Spleen (tissue), 11 donors: ENCODE data around the gene SPRY1. TPM values are rescaled to one million over a fixed set of nuclear protein-coding genes. Genes with fewer than 3 reads are reported as not detected.

Experiments used
- DNase-seq: peaks from one replicate; pipeline ENCODE4 v3.0.0-alpha.2; 2020
- H3K27ac ChIP-seq, 8 donors: fragments of 200-600 bp; sonication (generic) in 7 of 8; 1 replicate in 4 of 8; 2 replicates in 4 of 8; pipeline versions ENCODE4 v1.5.0 to v1.8.0; 2016 to 2021; ENCODE audit warnings: inconsistent platforms in 4 of 8, mild to moderate bottlenecking in 4 of 8, moderate library complexity in 1 of 8
- H3K27me3 ChIP-seq, 7 donors: fragments of 200-600 bp; sonication (generic) in 6 of 7; replicated peaks in 1 of 7; 1 replicate in 4 of 7; 2 replicates in 3 of 7; pipeline versions ENCODE4 v1.5.0 to v1.8.0; 2016 to 2021; ENCODE audit warnings: inconsistent platforms in 3 of 7, mild to moderate bottlenecking in 1 of 7
- H3K36me3 ChIP-seq, 6 donors: fragments of 200-600 bp; sonication (generic) in 5 of 6; 1 replicate in 4 of 6; 2 replicates in 2 of 6; pipeline versions ENCODE4 v1.5.0 to v1.8.0; 2016 to 2021; ENCODE audit warnings: inconsistent platforms in 2 of 6
- H3K4me1 ChIP-seq, 6 donors: fragments of 200-600 bp; sonication (generic) in 5 of 6; 1 replicate in 3 of 6; 2 replicates in 3 of 6; pipeline versions ENCODE4 v1.5.0 to v1.8.0; 2016 to 2021; ENCODE audit warnings: inconsistent platforms in 3 of 6
- H3K4me3 ChIP-seq, 8 donors: fragments of 200-600 bp; sonication (generic) in 7 of 8; 1 replicate in 4 of 8; 2 replicates in 4 of 8; pipeline versions ENCODE4 v1.5.0 to v1.8.0; 2016 to 2021; ENCODE audit warnings: inconsistent platforms in 4 of 8, mild to moderate bottlenecking in 4 of 8, moderate library complexity in 2 of 8
- H3K9me3 ChIP-seq, 8 donors: fragments of 200-600 bp; sonication (generic) in 7 of 8; 1 replicate in 4 of 8; 2 replicates in 4 of 8; pipeline versions ENCODE4 v1.5.0 to v1.8.0; 2016 to 2021; ENCODE audit warnings: inconsistent platforms in 4 of 8
- POLR2A ChIP-seq, 3 donors: fragments of 450-650 bp; IDR thresholded peaks; one replicate each; pipeline ENCODE4 v1.5.1; 2017; ENCODE audit warnings: antibody characterized with exemption in 3 of 3, mild to moderate bottlenecking in 1 of 3
- POLR2AphosphoS5 ChIP-seq, 3 donors: sonication (generic); formaldehyde crosslinking; IDR thresholded peaks; one replicate each; pipeline ENCODE4 v1.5.1; 2017; ENCODE audit warnings: antibody characterized with exemption in 3 of 3
- WGBS, 5 donors: extraction: QIAGEN DNeasy Blood & Tissue Kit in 3 of 5; methylation state at CpG; one replicate each; pipeline versions ENCODE4 v1.1.5 to v1.1.7; 2013 to 2018; 5-methylcytosine and 5-hydroxymethylcytosine counted together
- intact Hi-C: fragments of 100-400 bp; cut with DNase I; formaldehyde crosslinking; loops from one replicate; pipeline ENCODE4 v1.15.0; 2023; ENCODE audit warnings: low total_unique reads
- polyA plus RNA-seq, 3 donors: library from polyadenylated mRNA; stranded (reverse); fragments of 200-250 nt; gene quantifications; one replicate each; pipeline ENCODE4 v1.2.1, GENCODE V29; 2013
- total RNA-seq, 7 donors: library from RNA; depleted of rRNA in 3 of 7; stranded (reverse); fragments of >200 nt in 3 of 7; fragmentation: NEBNext Ultra II Directional in 4 of 7; extraction: Animal tissue kit (Norgen Biotek cat#: 25700) in 4 of 7; gene quantifications; one replicate each; pipeline versions ENCODE4 v1.1.0 to v1.2.1, GENCODE V29; 2016 to 2021
- TF ChIP-seq, protein P1 (sequence below), 11 experiments: fragments of 200-600 bp in 7 of 11; fragments of 450-650 bp in 4 of 11; sonication (generic) in 4 of 11; IDR thresholded peaks in 8 of 11; conservative IDR thresholded peaks in 3 of 11; 1 replicate in 7 of 11; 2 replicates in 4 of 11; pipeline versions ENCODE4 v1.4.0 to v1.8.0; 2016 to 2021; ENCODE audit warnings: antibody characterized with exemption in 11 of 11, inconsistent platforms in 4 of 11, mild to moderate bottlenecking in 1 of 11
- donor health status: healthy with polysubstance abuse.
- donor health status: DM: no; HTN: no; CAD: no; lungs with moderate emphysema.
- donor health status: DM: no; HTN: no; CAD: no.
- donor health status: Bipolar disorder and iron deficiency.
- donor health status: healthy.
- donor health status: DM: no; HTN: no; CAD: no.
- donor health status: DM: yes; HTN: yes; CAD: no.

SPRY1 gene
- total and polyA plus RNA-seq, 10 donors = 7.2 to 71.3 (median 30.6) TPM

DNA sequence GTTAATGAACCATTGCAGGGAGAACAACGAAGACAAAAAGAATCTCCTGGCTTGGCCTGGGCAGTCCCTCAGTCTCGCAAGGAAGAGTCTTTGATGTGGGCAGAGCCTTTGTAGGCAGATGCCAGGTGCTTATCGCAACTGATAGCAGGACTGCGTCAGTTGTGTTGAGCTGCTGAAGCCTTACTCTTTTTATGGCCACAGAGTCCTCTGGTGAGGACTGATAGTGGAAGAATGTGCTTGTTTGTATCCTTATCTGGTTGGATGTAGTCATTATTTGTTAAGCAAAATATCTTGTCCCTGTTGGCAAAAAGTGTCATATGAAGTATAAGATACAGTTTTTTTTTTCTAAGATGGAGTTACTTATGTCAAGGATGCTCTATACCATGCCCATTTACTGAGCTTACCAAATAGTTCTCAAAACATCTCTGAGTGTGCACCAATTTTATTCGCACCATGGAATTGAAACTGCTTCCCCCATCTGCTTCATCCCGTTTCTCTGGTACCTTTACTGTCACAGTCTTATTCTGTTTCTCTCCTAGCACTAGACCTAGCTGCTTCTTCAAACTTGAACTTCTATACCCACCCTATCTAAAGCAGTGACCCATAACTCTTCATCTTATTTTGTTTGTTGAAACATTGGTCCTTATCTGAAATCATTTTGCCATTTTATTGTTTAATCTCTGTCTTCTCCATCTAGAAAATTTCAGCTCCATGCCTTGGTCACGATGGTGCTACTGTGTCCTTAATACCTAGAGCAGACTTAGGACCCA, 47.0 kb upstream of the SPRY1 start:
- Histone ChIP-seq H3K27me3 (no peaks in the 10 kb centered on the region), H3K9me3 (no peaks in the 10 kb centered on the region), H3K36me3 (no peaks in the 10 kb centered on the region), H3K4me3 (no peak overlapping the region), H3K27ac (no peak overlapping the region), H3K4me1 (peaks cover 0 to 7% (median 0%) of the 10 kb centered on the region in 6 donors)
- no peak for DNase-seq
- WGBS, 5 donors = 80 to 85% (median 81%) methylated on average over 7 of the region's 7 CpGs
- no peak for TF ChIP-seq POLR2AphosphoS5 (IDR thresholded peaks at IDR 0.05)
- TF ChIP-seq, protein P1, sequence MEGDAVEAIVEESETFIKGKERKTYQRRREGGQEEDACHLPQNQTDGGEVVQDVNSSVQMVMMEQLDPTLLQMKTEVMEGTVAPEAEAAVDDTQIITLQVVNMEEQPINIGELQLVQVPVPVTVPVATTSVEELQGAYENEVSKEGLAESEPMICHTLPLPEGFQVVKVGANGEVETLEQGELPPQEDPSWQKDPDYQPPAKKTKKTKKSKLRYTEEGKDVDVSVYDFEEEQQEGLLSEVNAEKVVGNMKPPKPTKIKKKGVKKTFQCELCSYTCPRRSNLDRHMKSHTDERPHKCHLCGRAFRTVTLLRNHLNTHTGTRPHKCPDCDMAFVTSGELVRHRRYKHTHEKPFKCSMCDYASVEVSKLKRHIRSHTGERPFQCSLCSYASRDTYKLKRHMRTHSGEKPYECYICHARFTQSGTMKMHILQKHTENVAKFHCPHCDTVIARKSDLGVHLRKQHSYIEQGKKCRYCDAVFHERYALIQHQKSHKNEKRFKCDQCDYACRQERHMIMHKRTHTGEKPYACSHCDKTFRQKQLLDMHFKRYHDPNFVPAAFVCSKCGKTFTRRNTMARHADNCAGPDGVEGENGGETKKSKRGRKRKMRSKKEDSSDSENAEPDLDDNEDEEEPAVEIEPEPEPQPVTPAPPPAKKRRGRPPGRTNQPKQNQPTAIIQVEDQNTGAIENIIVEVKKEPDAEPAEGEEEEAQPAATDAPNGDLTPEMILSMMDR (IDR thresholded peaks at IDR 0.05 in 8 of 11, conservative IDR thresholded peaks at IDR 0.05 in 3 of 11) = no peak
- TF ChIP-seq POLR2A (IDR thresholded peaks at IDR 0.05) = no peak
- intact Hi-C loops = no loop called here

DNA sequence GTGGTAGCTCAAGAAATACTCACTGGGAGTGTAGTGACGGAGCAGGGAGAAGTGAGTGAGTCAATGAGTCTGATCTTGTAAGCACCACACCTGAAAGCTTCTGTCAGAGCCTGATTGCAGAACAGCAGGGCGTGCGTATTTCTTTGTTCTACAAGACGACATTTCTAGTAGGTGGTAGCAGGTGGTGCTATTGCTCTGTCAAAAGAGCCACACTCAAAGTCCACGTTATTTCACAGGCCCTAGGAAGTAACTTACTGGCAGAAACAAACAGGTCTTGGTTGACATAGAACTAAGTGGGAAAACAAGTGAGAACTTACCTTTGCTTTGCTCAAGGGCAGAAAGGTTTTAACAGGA, 46.4 kb upstream of the SPRY1 start:
- H3K27me3 ChIP-seq = no peaks in the 10 kb centered on the region
- DNase-seq = no peak
- intact Hi-C loops = no loop called here
- 58 to 77% (median 75%) methylated on average over 5 of the region's 5 CpGs for WGBS, 5 donors
- H3K36me3 ChIP-seq = no peaks in the 10 kb centered on the region
- H3K4me3 ChIP-seq = no peak overlapping the region
- no peak overlapping the region for H3K27ac ChIP-seq
- TF ChIP-seq POLR2AphosphoS5 (IDR thresholded peaks at IDR 0.05) = no peak
- TF ChIP-seq, protein P1 (IDR thresholded peaks at IDR 0.05 in 8 of 11, conservative IDR thresholded peaks at IDR 0.05 in 3 of 11) = no peak
- no peak for TF ChIP-seq POLR2A (IDR thresholded peaks at IDR 0.05)
- no peaks in the 10 kb centered on the region for H3K9me3 ChIP-seq
- peaks cover 0 to 7% (median 0%) of the 10 kb centered on the region in 6 donors for H3K4me1 ChIP-seq

DNA sequence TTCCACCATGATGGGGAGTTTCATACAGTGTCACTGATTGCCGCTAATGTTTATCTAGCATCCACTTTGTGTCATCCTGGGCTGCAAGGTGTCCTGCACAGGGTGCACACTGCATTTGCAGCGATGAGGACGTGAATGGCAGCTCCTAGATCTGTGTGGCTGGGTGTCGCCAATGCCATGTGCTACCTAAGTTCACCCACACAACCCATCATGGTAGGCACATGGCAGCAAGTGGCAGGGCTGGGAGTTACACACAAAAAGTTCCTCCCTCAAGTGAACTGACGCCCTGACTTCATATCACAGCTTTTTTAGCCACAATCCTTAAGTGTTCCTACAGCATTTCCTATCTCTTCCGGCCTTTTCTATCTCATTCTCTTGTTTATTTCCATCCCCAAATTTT, 45.9 kb upstream of the SPRY1 start:
- no peak overlapping the region for H3K27ac ChIP-seq
- TF ChIP-seq, protein P1 (IDR thresholded peaks at IDR 0.05 in 8 of 11, conservative IDR thresholded peaks at IDR 0.05 in 3 of 11) = no peak
- TF ChIP-seq POLR2AphosphoS5 (IDR thresholded peaks at IDR 0.05) (no peak), POLR2A (IDR thresholded peaks at IDR 0.05) (no peak)
- peaks cover 0 to 7% (median 0%) of the 10 kb centered on the region in 6 donors for H3K4me1 ChIP-seq
- no peak for DNase-seq
- H3K36me3 ChIP-seq = no peaks in the 10 kb centered on the region
- H3K4me3 ChIP-seq = no peak overlapping the region
- no peaks in the 10 kb centered on the region for H3K9me3 ChIP-seq
- 91 to 96% (median 94%) methylated on average over 6 of the region's 6 CpGs for WGBS, 5 donors
- intact Hi-C loops = no loop called here
- H3K27me3 ChIP-seq = no peaks in the 10 kb centered on the region

DNA sequence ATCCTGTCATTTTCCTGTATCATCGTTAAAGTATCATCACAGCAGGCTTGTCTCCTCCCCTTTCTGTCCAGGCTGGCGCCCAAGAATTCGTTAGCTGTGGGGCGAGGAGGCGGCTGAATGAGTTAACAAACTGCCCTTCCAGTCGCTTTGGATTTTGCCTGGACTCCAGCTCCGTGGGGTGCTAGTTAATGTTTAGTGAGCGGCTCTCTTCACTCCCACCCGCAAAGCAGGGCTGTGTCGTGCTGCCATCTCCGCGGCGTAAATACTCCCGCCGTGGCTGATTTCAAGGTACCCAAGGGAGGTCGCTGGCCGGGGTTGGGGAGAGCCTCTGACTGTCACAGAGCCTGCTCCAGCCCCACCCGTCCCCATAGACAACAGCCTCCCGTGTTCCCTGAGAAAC, 44.9 kb upstream of the SPRY1 start:
- TF ChIP-seq POLR2AphosphoS5 (IDR thresholded peaks at IDR 0.05) (no peak), POLR2A (IDR thresholded peaks at IDR 0.05) (no peak)
- TF ChIP-seq, protein P1 (IDR thresholded peaks at IDR 0.05 in 8 of 11, conservative IDR thresholded peaks at IDR 0.05 in 3 of 11) = no peak
- H3K36me3 ChIP-seq = no peaks in the 10 kb centered on the region
- H3K27me3 ChIP-seq = no peaks in the 10 kb centered on the region
- H3K4me3 ChIP-seq = no peak overlapping the region
- H3K27ac ChIP-seq = no peak overlapping the region
- peaks cover 0 to 7% (median 0%) of the 10 kb centered on the region in 6 donors for H3K4me1 ChIP-seq
- no peak for DNase-seq
- intact Hi-C loops = no loop called here
- no peaks in the 10 kb centered on the region for H3K9me3 ChIP-seq
- WGBS, 5 donors = 93 to 98% (median 94%) methylated on average over 19 of the region's 19 CpGs
